GM21786 (cell line): ENCODE measurements around the gene MLPH.
A peak's percentile ranks its signal among the peaks of the same experiment; 100 is the strongest.

Experiments used
- ATAC-seq: cut with Tn5 transposase; IDR thresholded peaks from one replicate; pipeline ENCODE4 v1.9.1; 2021; ENCODE audit not compliant: unreplicated experiment

Gene MLPH

DNA sequence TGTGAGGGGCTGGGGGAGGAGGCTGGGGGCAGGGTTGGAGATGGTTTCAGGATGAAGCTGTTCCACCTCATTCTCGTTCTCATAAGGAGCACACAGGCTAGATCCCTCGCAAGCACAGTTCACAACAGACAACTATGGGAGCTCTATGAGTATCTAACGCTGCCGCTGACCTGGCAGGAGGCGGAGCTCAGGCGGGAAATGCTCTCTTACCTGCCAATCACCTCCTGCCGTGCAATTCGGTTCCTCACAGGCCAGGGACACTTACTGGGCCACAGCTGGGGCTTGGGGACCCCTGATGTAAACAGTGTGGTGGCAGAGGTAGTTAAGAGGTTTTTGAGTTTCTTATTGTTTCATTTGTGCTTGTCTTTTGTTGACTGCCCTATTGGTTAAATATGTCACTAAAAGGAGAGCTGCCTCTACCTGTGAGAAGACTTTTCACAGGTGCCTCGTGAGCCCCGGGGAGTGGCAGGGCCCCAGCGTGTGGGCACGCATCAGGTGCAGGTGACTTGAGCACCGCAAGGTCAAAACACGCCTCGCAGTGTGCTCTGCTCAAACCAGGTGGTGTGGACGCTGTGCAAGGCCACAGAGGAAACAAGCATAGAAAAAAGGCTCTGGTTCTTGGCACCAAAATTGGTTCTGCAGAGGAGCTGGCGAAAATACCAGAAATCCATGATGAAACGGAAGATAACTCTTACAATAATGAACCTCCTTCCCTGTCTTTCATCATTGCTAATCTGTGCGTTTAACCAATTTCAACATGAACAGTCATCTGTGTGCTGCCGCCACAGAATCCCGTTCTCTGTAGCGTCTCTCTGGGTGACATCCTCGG lies 10.2 kb downstream of the MLPH start:
- ATAC-seq = no peak

DNA sequence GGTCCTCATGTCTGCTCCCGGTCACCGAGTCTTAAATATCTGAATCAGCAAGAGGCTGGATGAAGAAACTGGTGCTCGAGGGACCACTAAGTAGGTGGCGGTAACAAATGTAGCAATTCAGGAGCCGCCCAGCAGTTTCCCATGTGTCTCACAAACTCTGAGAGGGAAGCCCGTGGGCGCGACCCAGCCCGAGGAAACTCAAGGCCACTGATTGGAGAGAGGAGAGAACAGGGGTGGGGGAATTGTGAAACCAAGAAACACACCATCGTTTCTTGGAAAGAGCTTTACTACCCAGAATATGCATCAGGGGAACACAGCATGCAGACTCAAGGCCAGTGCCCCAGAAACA lies 10.8 kb downstream of the MLPH start:
- no peak for ATAC-seq

DNA sequence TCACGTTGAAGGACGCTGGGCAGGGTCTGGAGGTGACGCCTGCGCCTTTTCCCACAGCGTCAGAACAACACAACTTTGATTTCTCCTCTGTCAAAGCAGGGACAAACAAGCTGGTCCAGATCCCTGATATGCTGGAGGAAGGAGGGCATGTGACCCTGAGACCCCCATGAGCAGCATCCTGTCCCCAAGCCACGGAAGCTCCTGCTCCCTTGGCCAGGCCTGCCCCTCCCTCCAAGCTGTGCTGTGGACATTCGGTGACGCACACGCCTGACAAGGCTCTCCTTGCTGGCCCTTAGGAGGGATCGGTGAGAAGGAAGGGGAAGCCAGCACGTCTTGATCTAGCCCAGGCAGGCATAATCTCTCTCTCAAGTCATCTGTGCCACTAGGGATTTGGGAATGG lies 11.3 kb downstream of the MLPH start:
- no peak for ATAC-seq

DNA sequence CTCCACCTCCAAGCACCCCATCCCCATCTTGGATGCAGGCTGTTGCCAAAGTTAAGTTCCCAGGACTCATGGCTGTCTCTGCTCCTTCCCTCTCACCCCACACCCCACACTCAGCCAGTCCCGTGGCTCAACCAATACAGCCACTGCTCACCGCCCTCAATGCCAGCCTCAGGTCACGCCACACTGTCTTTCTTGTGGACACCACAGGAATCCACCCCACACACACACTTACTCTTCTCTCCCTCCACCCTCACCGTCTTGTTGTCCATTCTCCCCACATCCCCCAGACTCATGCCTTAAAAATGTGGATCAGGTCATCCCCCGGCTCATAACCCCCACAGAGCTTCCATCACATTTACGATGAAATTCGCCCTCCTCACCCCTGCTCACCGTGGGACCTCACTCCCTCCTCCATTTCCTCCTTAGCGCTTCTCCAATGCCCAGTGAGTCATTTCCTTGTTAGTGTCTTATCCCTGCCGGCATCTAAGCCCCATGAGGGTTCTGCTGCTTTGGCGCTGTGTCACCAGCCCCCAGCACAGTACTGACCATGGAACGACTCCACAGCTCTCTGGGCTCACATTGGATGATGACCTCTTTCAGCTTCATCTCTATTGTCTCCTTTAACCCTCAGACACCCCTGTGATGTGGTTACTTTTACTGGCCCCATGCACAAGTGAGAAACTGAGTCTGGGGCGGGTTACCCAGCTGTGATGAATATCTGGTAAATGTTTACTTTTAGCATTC lies 13.8 kb downstream of the MLPH start:
- ATAC-seq = no peak

DNA sequence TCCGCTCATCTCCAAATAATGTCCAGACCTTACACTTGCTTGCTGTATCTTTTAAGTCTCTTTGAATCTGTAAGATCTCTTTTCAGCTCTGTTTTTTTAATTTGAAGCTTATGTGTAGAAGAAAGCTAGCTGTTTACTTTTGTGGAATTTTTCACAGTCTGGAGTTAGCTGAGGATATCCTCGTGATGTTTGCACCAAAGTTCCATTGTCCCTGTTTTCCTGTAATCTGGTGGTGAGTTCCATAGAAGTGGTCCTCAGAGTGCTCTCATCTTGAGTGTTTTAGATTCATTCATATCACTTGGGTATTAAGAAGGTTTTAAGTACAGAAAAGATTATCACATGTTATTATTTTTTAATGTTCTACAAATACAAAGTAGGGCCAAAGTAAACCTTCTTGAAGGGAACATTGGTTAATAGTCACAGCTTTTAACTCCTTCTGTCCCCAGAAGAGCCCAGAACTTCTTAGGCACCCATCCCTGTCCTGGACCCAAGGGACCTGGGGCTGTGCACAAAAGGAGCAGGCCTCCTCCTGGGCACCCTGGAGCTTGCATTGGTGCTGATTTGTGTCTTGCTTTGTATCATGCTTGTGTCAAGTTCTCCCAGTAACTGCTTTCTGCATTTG lies 15.0 kb downstream of the MLPH start:
- no peak for ATAC-seq

DNA sequence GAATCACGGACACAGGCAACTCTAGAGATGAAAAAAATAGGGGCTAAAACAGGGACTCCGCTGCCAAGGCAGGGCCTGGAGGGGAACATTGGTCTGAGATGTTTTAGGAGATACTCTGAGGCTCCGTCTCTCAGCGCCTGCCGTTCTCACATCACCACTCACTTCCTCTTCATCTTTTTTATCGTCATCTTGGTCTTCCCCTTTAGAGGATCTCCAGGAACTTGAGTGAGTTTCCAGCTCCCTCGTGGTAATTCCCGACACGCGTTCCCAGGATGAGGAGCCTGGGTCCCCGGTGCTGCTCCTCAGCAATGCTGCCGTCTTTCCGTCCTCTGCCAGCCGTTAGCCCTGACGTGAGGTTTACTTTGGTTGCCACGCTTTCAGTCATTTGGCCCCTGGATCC lies 16.1 kb downstream of the MLPH start:
- no peak for ATAC-seq

DNA sequence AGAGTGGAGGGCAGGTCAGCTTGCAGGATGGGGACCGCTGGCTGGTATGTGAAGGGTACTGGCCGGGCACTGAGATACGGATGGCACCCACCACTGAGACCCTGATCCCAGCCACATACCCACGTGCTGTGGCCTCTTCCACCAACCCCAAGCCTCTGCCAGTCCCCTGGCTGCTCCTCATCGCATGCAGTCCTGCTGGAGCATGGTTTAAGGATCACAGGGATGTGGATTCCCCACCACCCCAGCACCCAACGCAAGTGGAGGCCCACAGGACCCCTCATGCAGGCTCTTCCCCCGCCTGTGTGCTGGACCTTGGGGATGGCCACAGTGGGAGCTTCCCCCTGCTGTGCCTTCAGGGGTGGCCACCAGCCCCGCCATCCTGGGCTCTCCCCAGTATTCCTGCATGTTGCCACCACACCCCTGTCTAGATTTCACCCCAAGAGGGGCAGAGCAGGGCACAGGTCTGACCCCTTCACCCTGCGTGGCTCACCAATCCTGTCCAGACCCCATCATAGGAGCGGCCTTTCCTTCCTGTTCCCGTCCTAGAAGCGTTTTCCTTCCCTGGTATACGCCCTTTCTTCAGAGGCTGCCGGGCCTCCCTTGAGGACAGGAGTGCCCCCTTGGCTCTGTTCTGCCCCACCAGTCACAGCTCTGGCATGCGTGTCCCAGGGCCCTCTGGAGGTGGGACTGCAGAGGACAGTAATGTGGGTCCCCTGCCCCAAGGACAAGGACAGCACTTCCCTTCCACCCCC lies 18.3 kb downstream of the MLPH start:
- no peak for ATAC-seq

DNA sequence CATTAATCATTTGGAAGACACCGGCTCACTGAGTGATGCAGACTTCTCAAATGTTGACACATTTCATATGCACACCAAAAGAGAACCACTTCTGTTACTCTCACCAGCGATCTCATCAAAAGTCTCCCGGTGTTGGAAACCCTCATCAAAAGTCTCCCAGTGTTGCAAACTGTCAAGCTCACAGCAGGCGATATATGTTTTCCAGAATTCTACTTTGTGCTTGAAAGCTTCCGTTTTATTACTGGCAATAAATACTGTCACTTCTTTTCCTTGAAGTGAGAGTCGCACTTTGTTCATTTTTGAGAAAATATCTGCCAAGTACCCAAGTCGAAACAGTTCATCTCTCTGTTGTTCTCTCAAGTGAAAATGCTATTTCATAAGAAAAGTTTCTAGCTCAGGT lies 20.5 kb downstream of the MLPH start:
- ATAC-seq = no peak

DNA sequence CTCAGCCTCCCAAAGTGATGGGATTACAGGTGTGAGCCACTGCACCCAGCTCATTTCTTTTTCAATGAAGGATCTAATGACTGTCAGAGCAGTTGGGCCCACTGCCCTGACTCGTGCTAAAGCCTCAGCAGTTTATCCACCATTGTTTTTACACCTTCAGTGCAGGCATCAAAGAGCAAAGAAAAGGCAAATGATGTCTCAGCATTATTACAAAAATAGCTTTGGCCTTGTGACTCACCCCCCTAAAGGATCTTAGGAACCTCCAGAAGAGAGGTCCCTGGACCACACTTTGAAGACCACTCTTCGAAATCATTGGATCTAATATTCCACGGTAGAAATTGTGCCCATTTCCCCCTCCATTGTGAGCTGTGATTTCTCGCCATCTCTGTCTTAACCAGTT lies 21.3 kb downstream of the MLPH start:
- no peak for ATAC-seq

DNA sequence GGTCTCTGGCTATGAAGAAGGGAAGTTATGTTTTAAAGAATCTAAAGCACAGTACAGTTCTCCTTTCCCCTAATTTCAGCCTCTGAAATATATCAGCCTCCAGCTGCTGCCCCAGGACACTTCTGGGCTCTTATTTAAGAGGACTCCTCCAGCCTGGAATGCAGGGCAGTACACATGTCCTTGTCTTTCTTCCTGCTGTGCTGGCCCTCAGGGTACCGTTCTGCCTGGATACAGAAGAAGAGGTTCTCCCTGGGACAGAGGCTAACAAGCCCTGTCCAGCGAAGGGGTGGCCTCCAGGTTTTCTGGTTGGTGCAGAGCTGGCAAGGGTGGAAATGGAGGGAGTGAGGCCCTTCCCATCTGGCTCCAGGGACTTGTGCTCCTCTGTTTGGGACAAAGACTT lies 22.1 kb downstream of the MLPH start:
- ATAC-seq = no peak

DNA sequence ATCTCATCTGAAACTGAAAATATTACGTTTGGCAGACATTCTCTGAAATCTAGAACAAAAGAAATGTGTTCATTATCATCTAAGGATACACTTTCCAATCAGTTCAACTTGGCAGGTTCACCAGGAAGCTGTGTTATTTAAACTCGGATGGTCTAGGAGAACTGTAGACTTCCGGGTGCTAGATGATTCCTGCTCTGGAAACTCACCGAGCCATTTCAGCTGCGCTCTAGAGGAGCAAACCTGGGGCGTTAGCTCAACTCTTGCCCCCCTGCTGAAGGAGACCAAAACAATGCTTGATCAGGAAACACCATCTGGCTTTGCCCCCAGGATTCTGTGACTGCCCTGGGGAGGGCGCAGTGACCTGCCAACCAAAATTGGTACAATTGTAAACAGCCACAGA lies 22.9 kb downstream of the MLPH start:
- no peak for ATAC-seq

DNA sequence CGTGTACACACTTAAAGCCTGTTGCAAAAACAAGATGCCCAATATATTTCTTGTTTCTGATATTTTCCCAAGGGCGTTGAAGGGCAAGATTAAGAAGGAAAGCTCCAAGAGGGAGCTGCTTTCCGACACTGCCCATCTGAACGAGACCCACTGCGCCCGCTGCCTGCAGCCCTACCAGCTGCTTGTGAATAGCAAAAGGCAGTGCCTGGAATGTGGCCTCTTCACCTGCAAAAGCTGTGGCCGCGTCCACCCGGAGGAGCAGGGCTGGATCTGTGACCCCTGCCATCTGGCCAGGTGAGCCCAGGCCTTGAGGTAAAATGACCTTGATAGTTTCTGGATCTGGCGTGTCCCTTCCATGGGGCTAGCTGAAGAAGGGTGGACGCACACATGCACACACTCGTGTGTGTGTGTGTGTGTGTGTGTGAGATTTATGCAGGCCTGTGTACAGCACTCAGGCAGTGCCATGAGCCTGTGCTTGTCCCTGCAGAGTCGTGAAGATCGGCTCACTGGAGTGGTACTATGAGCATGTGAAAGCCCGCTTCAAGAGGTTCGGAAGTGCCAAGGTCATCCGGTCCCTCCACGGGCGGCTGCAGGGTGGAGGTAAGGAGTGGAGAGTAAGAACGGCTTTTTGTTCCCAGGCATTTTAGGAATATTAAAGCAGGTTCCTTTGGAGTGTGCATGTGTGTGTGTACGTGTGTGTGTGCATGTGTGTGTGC lies 23.6 kb downstream of the MLPH start:
- no peak for ATAC-seq

DNA sequence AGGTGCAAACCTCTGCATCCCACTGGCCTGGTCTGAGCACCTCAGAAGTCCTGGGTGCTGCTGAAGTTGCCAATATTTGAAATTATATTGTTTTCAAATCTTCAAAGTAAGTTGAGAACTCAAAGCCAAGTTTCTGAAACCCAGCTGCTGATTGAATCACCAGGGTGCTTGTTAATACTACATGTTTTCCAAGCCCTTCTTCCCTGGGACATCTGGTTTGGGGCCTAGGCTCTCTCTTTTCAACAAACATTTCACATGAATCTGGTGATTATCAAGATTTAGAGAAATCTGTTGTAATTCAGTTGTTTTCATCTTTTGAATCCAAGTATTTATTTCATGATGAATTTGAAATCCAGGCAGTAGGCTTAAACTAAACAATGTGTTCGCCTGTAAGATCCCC lies 24.4 kb downstream of the MLPH start:
- ATAC-seq = no peak

DNA sequence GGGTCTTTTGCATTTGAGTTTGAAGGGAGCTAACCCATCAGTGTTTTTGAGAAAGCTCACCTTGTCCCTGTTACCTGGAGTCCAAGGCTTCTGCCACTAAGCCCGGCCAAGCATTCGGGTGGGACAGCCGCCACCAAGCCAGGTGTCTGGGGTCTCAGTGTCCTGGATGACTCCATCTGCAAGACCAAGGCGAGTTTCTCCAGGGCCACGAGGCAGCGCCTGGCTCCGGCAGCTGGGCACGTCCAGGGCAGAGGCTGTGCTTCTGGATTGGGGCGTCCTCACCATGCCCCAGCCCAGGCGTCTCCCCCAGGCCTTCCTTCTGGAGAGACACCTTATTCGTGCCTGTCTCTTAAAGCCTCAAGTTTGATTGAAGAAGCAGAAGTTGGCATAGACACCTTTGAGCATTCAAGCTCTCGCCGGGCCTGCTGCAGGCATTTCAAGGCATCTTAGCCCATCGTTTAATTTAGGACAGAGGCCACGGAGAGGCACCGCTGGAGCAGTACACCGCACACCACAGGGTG lies 24.9 kb downstream of the MLPH start:
- ATAC-seq = no peak

DNA sequence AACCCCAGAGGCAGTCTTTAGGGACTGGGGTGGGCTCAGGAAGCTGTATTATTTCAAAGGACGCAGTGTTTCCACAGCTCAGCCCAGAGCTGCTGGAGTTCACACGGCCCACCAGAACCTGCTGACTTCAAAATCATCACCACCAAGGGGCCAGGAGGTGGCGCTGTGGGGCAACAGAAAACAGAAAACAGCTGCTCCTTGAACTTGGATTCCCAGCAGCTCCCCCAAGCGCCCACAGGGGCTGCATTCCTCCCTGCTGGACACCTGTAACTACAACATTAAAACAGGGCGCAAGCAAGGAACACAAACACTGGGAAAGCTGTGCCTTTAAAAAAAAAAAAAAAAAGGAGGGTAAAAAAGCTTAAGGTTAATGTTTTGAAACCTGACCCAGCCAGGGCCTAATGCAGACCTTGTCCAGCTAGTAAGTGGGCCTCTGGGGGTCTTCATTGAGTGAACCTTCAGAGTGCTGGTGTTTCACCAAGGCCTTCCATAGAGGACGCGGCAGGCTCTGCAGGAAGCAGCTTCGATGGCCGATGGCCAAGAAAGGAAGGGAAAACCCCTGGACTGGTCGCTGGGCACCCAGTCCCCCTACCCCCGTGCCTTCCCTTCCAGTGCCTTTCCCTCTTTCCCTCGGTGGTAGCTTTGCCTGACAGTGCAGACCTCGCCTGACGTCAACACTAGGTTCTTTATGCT lies 25.9 kb downstream of the MLPH start:
- ATAC-seq = peak; percentile 56

DNA sequence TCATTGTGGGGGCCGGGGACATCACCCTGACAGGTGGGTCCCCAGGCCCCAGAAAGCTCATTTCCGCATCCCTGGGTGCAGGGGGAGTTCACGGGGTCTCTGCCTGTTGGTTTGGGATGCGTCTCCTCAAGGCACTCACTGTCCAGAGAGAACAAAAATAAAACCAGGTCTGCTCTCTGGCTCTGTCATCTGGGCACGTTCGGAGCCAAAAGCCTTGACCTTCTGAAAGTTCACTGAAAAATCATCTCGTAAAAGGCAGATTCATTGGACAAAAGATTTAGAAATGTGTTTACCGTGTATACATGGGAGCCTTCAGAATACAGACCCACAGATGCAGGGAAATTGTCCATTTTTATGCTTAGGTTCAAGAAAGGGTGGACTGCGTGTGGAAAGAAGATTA lies 26.6 kb downstream of the MLPH start:
- no peak for ATAC-seq

DNA sequence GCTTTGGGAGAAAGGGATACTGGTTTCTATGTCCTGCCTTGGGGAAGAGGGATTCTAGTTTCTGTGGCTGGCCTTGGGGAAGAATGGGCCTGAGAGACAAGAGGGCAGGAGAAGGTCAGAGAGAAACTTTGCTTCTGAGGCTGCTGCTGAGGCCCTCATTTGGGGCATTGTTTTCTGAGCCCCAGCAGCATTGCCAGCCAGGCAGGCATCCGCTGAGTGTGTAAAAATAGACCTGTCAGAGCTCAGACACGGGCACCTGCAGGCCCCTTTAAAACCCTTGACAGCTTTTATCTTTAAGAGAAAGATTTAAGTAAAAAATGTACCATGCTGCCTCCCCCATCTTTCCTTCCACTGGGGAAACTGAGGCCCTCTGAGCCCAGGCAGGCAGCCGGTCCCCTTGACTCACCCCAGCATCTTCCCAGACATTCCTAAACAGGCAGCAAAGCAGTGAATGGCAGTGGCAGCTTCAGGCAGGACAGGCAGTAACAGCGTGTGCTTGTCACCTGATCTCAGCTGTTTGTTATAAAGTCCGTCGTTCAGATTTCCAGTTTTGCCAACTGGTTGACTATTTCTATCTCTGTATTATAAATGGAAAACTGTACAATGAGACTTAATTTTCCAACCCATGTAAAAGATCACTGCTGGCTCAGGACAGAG lies 27.6 kb downstream of the MLPH start:
- ATAC-seq = no peak

DNA sequence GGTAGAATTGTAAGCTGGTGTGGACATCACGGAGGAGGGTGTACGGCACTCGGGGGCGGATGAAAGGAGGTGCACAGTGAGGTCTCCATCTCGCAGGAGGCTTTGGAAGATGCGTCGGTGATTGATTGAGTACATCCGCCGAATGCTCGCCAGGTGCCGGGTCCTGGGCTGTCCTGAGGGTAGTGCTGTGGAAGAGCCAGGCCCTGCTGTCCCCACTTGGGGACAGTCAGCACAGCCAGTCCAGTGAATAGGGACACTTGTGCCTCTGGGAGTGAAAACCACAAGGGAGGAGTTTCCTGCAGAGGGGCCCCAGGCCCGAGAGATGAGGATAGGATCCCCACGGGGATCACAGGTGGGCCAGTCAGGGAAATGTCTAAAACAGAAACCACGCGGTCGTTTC lies 28.1 kb downstream of the MLPH start:
- no peak for ATAC-seq

DNA sequence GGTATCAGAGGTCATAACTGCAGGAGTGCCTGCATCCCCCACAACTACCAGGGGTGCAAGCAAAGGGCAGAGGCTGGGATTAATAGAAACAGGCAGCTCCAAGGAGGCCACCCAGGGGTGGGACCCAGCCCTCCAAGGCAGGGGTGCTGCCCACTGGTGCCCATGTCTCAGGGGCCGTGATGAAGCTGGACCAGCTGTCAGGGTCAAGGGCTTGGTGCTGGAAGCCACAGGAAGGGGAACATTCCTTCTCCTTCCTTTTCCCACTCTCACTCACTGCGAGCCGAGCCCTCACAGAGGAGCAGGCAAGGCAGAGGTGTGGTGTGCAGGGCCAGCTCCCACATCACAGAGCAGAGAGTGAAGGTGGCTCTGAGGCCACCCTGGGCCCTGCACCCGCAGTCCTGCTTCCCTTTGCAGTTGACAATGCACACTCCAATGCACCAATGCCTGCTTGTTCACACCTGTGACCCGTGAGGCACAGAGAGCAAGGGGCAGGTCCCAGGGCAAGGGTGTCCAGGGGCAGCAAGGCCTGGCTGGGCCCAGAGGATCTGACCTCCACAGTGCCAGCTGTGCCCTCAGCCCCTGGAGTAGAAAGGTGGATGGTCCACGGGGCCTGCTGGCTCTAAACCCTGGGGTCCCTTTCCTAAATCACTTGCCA lies 28.7 kb downstream of the MLPH start:
- ATAC-seq = no peak
